ENCODE measurements around the gene SLC19A1.
"Not testable (repeated sequence)": the region's sequence is repeated elsewhere in the genome, so short reads cannot be mapped to it uniquely, and the experiment has no call there.

SLC19A1 gene

GRCh38 chr21:45508607-45509565 is 33.4 kb downstream of the SLC19A1 start:
- Histone ChIP-seq H3K4me2 (ENCODE audit: low read length) (no peak overlapping the region), H3K9ac (ENCODE audit: low read depth, low read length) (no peak overlapping the region), H3K9me3 (replicated peaks; ENCODE audit: low read length) (no peaks in the 10 kb centered on the region), H3K36me3 (ENCODE audit: insufficient read depth, low read length) (no peaks in the 10 kb centered on the region), H3K4me1 (ENCODE audit: control insufficient read depth, insufficient read depth, low read length) (no peaks in the 10 kb centered on the region), H3K4me3 (ENCODE audit: low read length) (no peak overlapping the region), H3K27me3 (ENCODE audit: control insufficient read depth, insufficient read depth, low read length) (no peaks in the 10 kb centered on the region)

- no peaks in the 10 kb centered on the region for H3K27me3 ChIP-seq (ENCODE audit: control insufficient read depth, insufficient read depth, low read length)
- H3K36me3 ChIP-seq (ENCODE audit: insufficient read depth, low read length) = no peaks in the 10 kb centered on the region
- H3K4me2 ChIP-seq (ENCODE audit: low read length) = no peak overlapping the region
- no peaks in the 10 kb centered on the region for H3K9me3 ChIP-seq (replicated peaks; ENCODE audit: low read length)
- no peaks in the 10 kb centered on the region for H3K4me1 ChIP-seq (ENCODE audit: control insufficient read depth, insufficient read depth, low read length)
- H3K4me3 ChIP-seq (ENCODE audit: low read length) = no peak overlapping the region
- no peak overlapping the region for H3K9ac ChIP-seq (ENCODE audit: low read depth, low read length)
Measured at GRCh38 chr21:45507888-45508508, 34.2 kb downstream of the SLC19A1 start.

DNA sequence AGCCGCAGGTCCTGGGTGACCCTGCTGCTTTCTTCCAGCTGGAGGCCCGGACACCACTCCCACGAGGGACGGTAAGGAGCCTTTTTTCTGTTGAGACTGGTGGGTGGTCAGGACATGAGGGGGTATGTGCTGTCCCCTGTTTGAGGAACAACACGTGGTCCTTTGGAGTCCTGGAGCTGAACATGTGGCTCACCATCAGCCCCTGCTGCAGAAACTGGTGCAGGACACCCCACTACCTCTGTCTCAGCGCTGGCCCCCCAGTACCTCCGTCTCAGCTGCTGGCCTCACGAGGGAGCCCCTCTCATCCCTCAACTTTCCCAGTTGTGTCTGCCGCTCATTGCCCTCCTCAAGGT is 34.7 kb downstream of the SLC19A1 start:
- Histone ChIP-seq H3K4me3 (ENCODE audit: low read length) (no peak overlapping the region), H3K9me3 (replicated peaks; ENCODE audit: low read length) (no peaks in the 10 kb centered on the region), H3K36me3 (ENCODE audit: insufficient read depth, low read length) (no peaks in the 10 kb centered on the region), H3K4me2 (ENCODE audit: low read length) (no peak overlapping the region), H3K27me3 (ENCODE audit: control insufficient read depth, insufficient read depth, low read length) (no peaks in the 10 kb centered on the region), H3K9ac (ENCODE audit: low read depth, low read length) (no peak overlapping the region), H3K4me1 (ENCODE audit: control insufficient read depth, insufficient read depth, low read length) (no peaks in the 10 kb centered on the region)

- H3K27me3 ChIP-seq (ENCODE audit: control insufficient read depth, insufficient read depth, low read length) = no peaks in the 10 kb centered on the region
- no peaks in the 10 kb centered on the region for H3K4me1 ChIP-seq (ENCODE audit: control insufficient read depth, insufficient read depth, low read length)
- no peak overlapping the region for H3K4me3 ChIP-seq (ENCODE audit: low read length)
- H3K36me3 ChIP-seq (ENCODE audit: insufficient read depth, low read length) = no peaks in the 10 kb centered on the region
- H3K9ac ChIP-seq (ENCODE audit: low read depth, low read length) = no peak overlapping the region
- no peaks in the 10 kb centered on the region for H3K9me3 ChIP-seq (replicated peaks; ENCODE audit: low read length)
- H3K4me2 ChIP-seq (ENCODE audit: low read length) = no peak overlapping the region
Measured at GRCh38 chr21:45506836-45507522, 35.3 kb downstream of the SLC19A1 start.

GRCh38 chr21:45506241-45506817 is 35.9 kb downstream of the SLC19A1 start:
- Histone ChIP-seq H3K4me1 (ENCODE audit: control insufficient read depth, insufficient read depth, low read length) (no peaks in the 10 kb centered on the region), H3K4me3 (ENCODE audit: low read length) (no peak overlapping the region), H3K27me3 (ENCODE audit: control insufficient read depth, insufficient read depth, low read length) (no peaks in the 10 kb centered on the region), H3K36me3 (ENCODE audit: insufficient read depth, low read length) (no peaks in the 10 kb centered on the region), H3K9me3 (replicated peaks; ENCODE audit: low read length) (no peaks in the 10 kb centered on the region), H3K9ac (ENCODE audit: low read depth, low read length) (no peak overlapping the region), H3K4me2 (ENCODE audit: low read length) (no peak overlapping the region)

DNA sequence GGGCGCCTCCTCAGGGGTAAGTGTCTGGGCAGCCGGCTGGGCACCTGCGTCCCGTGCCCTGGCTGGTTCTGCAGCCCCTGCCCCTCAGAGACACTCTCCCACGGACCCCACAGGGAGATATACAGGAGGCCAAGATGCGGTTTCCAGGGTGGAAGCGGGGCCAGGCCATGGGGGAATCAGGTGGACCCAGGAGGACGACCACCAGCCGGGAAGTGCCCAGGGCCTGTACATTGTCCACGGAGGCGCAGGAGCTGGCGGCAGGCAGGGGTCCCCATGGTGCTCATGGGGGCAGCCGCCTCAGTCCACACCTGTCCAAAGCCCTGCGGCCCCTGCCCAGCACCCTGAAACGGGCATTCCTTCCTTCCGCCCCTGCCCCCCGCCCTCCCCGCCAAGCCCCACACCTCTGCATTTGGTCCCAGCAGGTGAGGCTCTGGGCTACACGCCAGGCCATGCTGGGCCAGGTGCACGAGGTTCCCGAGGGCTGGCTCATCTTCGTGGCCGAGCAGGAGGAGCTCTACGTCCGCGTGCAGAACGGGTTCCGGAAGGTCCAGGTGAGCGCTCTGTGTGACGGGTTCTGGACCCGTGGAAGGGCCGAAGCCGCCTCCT is 36.7 kb downstream of the SLC19A1 start:
- H3K36me3 ChIP-seq (ENCODE audit: insufficient read depth, low read length) = no peaks in the 10 kb centered on the region
- H3K4me1 ChIP-seq (ENCODE audit: control insufficient read depth, insufficient read depth, low read length) = no peaks in the 10 kb centered on the region
- H3K9me3 ChIP-seq (replicated peaks; ENCODE audit: low read length) = no peaks in the 10 kb centered on the region
- H3K9ac ChIP-seq (ENCODE audit: low read depth, low read length) = no peak overlapping the region
- no peak overlapping the region for H3K4me2 ChIP-seq (ENCODE audit: low read length)
- H3K27me3 ChIP-seq (ENCODE audit: control insufficient read depth, insufficient read depth, low read length) = no peaks in the 10 kb centered on the region
- H3K4me3 ChIP-seq (ENCODE audit: low read length) = no peak overlapping the region

DNA sequence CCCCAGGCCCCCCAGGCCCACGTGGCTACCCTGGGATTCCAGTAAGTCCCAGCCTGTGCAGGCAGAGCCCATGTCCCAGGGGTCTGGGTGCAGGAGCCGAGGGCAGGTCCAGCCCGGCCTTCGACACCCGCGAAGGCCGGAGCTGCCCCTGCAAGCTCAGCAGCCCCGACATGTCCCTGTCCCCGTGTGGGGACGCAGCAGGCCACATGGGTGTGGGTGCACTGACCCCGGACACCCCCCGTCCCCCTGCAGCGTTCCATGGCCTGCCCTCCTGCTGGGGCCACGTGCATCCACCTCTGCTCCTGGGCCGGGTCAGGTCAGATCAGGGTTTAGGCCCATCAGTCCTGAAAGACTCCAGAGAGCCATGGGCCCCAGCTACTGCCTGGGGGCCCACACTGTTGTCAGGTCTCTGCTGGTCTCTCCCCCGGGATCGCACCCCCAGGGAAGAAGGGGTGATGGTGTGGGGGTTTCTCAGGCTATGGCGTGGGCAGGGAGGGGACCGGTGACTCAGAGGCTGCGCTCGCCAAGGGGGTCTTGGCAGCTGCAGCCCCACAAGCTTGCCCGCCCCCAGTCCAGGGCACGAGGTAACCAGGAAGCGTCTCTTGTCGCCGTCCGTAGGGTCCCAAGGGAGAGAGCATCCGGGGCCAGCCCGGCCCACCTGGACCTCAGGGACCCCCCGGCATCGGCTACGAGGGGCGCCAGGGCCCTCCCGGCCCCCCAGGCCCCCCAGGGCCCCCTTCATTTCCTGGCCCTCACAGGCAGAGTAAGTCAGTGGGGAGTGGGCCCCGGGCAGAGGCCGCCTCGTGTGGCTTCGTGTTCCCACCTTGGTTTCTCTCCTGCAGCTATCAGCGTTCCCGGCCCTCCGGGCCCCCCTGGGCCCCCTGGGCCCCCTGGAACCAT is 37.5 kb downstream of the SLC19A1 start:
- no peaks in the 10 kb centered on the region for H3K36me3 ChIP-seq (ENCODE audit: insufficient read depth, low read length)
- H3K4me1 ChIP-seq (ENCODE audit: control insufficient read depth, insufficient read depth, low read length) = no peaks in the 10 kb centered on the region
- no peak overlapping the region for H3K4me2 ChIP-seq (ENCODE audit: low read length)
- H3K9ac ChIP-seq (ENCODE audit: low read depth, low read length) = no peak overlapping the region
- no peak overlapping the region for H3K4me3 ChIP-seq (ENCODE audit: low read length)
- no peaks in the 10 kb centered on the region for H3K27me3 ChIP-seq (ENCODE audit: control insufficient read depth, insufficient read depth, low read length)
- no peaks in the 10 kb centered on the region for H3K9me3 ChIP-seq (replicated peaks; ENCODE audit: low read length)

- Histone ChIP-seq H3K4me3 (ENCODE audit: low read length) (no peak overlapping the region), H3K4me2 (ENCODE audit: low read length) (no peak overlapping the region), H3K27me3 (ENCODE audit: control insufficient read depth, insufficient read depth, low read length) (no peaks in the 10 kb centered on the region), H3K9ac (ENCODE audit: low read depth, low read length) (no peak overlapping the region), H3K36me3 (ENCODE audit: insufficient read depth, low read length) (no peaks in the 10 kb centered on the region), H3K9me3 (replicated peaks; ENCODE audit: low read length) (no peaks in the 10 kb centered on the region), H3K4me1 (ENCODE audit: control insufficient read depth, insufficient read depth, low read length) (no peaks in the 10 kb centered on the region)
Measured at GRCh38 chr21:45504021-45504515, 38.2 kb downstream of the SLC19A1 start.

DNA sequence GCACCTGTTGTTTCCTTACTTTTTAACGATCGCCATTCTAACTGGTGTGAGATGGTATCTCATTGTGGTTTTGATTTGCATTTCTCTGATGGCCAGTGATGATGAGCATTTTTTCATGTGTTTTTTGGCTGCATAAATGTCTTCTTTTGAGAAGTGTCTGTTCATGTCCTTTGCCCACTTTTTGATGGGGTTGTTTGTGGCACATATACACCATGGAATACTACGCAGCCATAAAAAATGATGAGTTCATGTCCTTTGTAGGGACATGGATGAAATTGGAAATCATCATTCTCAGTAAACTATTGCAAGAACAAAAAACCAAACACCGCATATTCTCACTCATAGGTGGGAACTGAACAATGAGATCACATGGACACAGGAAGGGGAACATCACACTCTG is 39.0 kb downstream of the SLC19A1 start:
- not testable (repeated sequence) for H3K4me1 ChIP-seq (ENCODE audit: control insufficient read depth, insufficient read depth, low read length); H3K4me3 ChIP-seq (ENCODE audit: low read length); H3K27me3 ChIP-seq (ENCODE audit: control insufficient read depth, insufficient read depth, low read length); H3K9me3 ChIP-seq (replicated peaks; ENCODE audit: low read length); H3K36me3 ChIP-seq (ENCODE audit: insufficient read depth, low read length); H3K9ac ChIP-seq (ENCODE audit: low read depth, low read length); H3K4me2 ChIP-seq (ENCODE audit: low read length)

- H3K4me2 ChIP-seq (ENCODE audit: low read length) = no peak overlapping the region
- H3K4me3 ChIP-seq (ENCODE audit: low read length) = no peak overlapping the region
- no peak overlapping the region for H3K9ac ChIP-seq (ENCODE audit: low read depth, low read length)
- H3K4me1 ChIP-seq (ENCODE audit: control insufficient read depth, insufficient read depth, low read length) = no peaks in the 10 kb centered on the region
- H3K36me3 ChIP-seq (ENCODE audit: insufficient read depth, low read length) = no peaks in the 10 kb centered on the region
- H3K27me3 ChIP-seq (ENCODE audit: control insufficient read depth, insufficient read depth, low read length) = no peaks in the 10 kb centered on the region
- H3K9me3 ChIP-seq (replicated peaks; ENCODE audit: low read length) = no peaks in the 10 kb centered on the region
Measured at GRCh38 chr21:45502600-45502999, 39.6 kb downstream of the SLC19A1 start.

Data from skeletal muscle satellite cell (primary cell).